ENCODE results near the gene ENTPD7. TPM values are rescaled to one million over a fixed set of nuclear protein-coding genes. Genes with fewer than 3 reads are reported as not detected.

ENTPD7 gene
- total RNA-seq, 1 experiment from 2014 or later: 7.4 TPM

GRCh38 chr10:99647601-99648151 is 11.6 kb upstream of the ENTPD7 start:
- no peak for DNase-seq (ENCODE audit: low read depth)

GRCh38 chr10:99648717-99649116 is 10.6 kb upstream of the ENTPD7 start:
- DNase-seq (ENCODE audit: low read depth): no peak

GRCh38 chr10:99652800-99653390 is 6.4 kb upstream of the ENTPD7 start:
- DNase-seq (ENCODE audit: low read depth): no peak

- no peak for DNase-seq (ENCODE audit: low read depth)
Observed at GRCh38 chr10:99654390-99655175, 4.7 kb upstream of the ENTPD7 start.

- DNase-seq (ENCODE audit: low read depth): no peak
Observed at GRCh38 chr10:99656199-99657064, 2.9 kb upstream of the ENTPD7 start.

GRCh38 chr10:99658622-99659030 is 683 bp upstream of the ENTPD7 start:
- DNase-seq (ENCODE audit: low read depth): peak; percentile 26

- DNase-seq (ENCODE audit: low read depth): no peak
Observed at GRCh38 chr10:99659868-99660366, 608 bp downstream of the ENTPD7 start.

- DNase-seq (ENCODE audit: low read depth): peak; percentile 28
Observed at GRCh38 chr10:99660662-99661376, 1.5 kb downstream of the ENTPD7 start.

GRCh38 chr10:99661377-99661763 is 2.1 kb downstream of the ENTPD7 start:
- DNase-seq (ENCODE audit: low read depth): peak; percentile 85

- DNase-seq (ENCODE audit: low read depth): no peak
Observed at GRCh38 chr10:99665304-99665703, 6.0 kb downstream of the ENTPD7 start.

GRCh38 chr10:99667108-99667751 is 7.9 kb downstream of the ENTPD7 start:
- DNase-seq (ENCODE audit: low read depth): peak; percentile 79

GRCh38 chr10:99671386-99671785 is 12.1 kb downstream of the ENTPD7 start:
- DNase-seq (ENCODE audit: low read depth): no peak

- peak; percentile 15 for DNase-seq (ENCODE audit: low read depth)
Observed at GRCh38 chr10:99672884-99673283, 13.6 kb downstream of the ENTPD7 start.

GRCh38 chr10:99673492-99673891 is 14.2 kb downstream of the ENTPD7 start:
- DNase-seq (ENCODE audit: low read depth): no peak

- DNase-seq (ENCODE audit: low read depth): no peak
Observed at GRCh38 chr10:99674762-99675161, 15.5 kb downstream of the ENTPD7 start.

- DNase-seq (ENCODE audit: low read depth): peak; percentile 76
Observed at GRCh38 chr10:99676426-99676825, 17.1 kb downstream of the ENTPD7 start.

GRCh38 chr10:99676895-99677294 is 17.6 kb downstream of the ENTPD7 start:
- no peak for DNase-seq (ENCODE audit: low read depth)

- DNase-seq (ENCODE audit: low read depth): no peak
Observed at GRCh38 chr10:99678921-99679320, 19.6 kb downstream of the ENTPD7 start.

- peak; percentile 90 for DNase-seq (ENCODE audit: low read depth)
Observed at GRCh38 chr10:99681553-99681952, 22.2 kb downstream of the ENTPD7 start.

GRCh38 chr10:99682032-99682431 is 22.7 kb downstream of the ENTPD7 start:
- no peak for DNase-seq (ENCODE audit: low read depth)

- DNase-seq (ENCODE audit: low read depth): no peak
Observed at GRCh38 chr10:99682752-99683151, 23.4 kb downstream of the ENTPD7 start.

Data from LHCN-M2 (cell line).